Measurements from ENCODE around the gene CCDC146.

The CCDC146 gene

DNA sequence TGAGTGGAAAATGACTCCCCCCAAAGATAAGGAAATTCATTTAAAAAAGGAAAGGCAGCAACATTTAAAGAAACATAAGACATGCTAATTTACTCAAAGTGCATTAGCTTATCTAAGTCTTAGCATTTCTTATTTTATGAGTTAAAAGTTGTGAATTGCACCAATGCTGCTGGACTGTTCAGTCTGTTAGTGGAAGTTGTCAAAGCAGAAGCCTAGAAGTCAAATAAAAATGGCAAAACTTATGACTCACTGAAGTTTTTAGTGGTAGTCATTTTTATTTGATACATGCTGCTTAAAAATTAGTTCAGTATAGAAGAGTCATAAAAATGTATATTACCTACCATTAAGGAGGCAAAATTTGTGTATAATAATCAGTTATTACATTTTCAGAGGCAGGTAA lies 168.0 kb downstream of the CCDC146 start:
- DNase-seq = no peak

DNA sequence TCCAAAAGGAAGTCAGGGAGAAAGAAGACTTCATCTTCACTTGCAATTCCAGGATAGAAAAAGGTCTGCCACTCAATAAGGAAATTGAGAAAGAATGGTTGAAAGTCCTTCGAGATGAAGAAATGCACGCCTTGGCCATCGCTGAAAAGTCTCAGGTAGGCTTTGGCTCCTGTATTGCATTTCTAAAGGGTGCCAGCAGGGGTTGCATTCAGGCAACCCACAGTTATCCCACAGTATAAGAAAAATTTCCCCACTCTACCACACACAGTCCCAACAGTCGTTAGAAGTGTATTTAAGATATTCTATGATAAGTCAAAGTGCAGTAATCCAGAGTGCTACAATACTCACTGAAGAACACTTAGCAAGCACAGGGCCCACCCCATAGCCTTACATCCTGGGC lies 170.6 kb downstream of the CCDC146 start:
- DNase-seq = no peak

DNA sequence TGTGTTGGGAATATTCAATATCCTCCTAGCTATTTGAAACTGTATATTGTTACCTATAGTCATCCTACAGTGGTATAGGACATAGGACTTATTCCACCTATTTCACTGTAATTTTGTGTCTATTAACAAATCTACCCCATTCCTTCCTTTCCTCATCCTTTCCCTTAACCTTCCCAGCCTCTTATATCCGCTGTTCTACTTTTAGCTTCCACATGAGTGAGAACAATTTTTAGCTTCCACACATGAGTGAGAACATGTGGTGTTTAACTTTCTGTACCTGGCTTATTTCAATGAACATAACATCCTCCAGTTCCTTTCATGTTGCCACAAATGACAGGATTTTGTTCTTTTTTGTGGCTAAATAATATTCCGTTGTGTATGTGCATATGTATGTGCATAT lies 173.1 kb downstream of the CCDC146 start:
- DNase-seq = no peak

DNA sequence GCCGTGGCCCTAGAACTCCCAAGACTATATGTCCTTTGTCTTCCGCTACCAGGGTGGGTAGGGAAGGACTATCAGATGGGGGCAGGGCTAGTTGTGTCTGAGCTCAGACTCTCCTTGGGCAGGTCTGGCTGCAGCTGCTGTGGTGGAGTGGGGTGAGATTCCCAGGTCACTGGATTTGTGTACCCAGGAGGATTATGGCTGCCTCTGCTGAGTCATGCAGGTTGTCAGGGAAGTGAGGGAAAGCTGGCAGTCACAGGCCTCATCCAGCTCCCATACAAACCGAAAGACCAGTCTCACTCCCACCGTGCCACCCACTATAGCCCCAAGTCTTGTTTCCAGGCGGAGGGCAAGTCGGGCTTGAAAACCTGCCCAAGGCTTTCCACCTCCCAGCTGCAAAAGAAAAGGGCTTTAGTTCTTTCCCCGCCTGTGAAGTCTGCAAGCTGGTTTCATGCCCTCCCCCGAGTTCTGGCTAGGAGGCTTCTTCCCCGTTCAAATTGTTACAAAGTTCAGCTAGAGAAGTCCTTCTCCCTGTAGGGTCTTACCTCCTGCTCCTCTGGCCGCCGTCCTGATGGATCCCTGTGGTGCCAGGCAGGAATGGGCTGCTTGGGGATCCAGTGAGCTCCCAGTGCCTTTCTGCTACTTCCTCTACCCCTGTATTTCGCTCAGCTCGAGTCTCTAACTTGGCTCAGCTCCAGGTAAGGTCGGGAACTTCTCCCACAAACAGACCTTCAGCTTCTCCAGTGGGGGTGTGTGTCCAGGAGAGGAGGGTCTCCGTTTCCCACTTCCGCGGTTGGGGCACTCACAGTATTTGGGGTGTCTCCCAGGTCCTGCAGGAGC lies 184.0 kb downstream of the CCDC146 start:
- DNase-seq = no peak

DNA sequence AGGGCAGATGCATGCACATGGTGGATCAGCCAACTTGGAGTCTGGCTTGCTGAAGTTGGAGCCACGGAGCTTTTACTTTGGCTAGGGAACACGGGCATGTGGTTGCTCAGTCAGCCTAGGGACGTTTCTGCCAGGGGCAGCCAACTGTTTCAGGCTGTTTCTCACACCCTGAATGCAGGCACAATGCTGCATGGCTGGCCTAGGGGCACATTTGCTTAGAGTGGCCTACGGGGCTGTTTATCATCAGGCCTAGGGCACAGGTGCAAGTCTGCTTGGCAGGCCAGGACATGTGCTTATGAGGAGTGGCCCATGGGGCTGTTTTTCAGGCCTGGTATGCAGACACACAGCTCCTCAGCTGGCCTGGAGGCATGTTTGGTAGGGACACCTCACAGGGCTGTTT lies 186.4 kb downstream of the CCDC146 start:
- no peak for DNase-seq

DNA sequence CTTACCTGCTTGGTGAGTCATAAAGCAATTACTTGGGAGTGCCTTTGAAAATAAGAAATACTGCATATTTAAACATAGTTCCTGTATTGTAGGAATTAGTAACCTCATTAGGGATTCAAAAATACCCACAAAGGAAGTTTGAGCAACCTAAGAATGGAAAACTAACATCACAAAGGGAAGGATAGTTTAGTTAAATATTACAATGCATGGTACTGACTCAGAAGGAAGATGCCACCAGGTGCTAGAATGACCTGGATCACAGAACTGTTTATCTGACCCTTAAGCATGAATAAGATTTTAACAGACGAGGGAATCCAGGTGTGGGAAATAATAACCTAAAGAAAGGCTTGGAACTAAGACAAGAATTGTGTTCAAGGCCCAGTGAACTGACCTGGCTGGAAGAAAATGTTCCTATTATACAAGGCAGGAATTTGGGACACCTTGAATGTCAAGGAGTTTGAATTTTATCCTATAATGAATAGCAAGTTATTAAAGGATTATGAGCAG lies 187.4 kb downstream of the CCDC146 start:
- DNase-seq = no peak

DNA sequence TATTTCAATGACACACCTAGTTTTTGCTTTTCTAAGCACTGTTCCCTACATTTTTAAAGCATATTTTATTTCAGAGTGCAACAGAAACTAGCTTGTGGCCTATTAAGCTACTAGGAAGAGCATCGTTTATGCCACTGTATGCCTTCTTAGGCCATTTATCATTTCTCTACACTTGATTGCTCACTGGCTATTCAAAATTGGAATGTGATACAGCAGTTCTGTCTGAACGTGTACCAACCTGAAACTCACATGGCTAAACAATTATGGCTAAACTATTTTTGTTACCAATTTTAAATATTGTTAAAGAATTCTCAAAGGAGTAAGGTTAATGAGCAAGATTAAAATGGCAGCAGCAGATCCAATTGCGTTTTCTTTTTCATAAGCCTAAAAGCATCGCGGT lies 188.6 kb downstream of the CCDC146 start:
- DNase-seq = no peak

DNA sequence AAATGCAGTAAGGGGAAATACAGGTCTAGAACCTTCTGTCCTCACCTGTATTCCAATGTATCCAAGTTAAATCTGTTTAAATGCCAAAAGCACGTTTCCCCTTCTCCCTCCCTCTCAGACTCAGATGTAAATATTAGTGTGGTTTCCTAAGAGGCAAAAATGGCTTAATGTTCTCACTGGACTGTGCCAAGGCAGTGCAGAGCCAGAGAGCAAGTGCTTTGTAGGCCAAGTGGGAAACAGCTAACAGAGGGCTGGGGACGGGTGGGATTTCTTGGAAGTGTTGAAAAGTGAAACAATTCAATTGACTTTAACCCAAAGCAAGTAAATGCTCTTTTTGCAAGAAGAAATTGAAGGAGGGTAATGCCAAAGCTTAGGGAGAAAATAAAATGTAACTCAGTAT lies 190.7 kb downstream of the CCDC146 start:
- DNase-seq = no peak

DNA sequence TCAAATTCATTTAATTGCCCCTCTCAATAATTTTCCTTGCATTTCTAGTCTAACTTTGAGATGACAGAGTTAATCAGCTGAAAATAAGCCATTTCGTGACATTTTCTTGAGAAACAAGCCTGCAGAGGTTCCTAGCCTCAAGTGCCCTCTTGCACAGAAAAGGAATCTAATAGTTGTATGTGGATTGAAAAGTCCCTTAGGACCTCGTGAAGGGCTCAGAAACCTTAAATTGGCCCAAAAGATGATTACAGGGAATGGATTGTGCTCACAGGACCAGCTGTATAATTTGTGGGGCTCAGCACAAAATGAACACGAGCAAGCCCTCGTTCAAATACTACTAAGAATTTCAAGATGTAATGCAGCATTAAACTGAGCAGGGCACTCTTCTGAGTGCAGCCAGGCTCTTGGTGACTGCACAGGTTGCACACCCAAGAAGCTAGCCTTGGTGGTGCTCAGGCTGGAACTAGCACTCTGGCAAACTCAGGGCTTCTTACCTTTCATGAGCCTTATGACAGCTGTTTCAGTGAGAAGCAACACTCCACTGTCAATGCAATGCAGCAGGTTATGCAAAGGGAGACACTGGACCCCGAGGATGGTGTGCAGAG lies 191.6 kb downstream of the CCDC146 start:
- no peak for DNase-seq

DNA sequence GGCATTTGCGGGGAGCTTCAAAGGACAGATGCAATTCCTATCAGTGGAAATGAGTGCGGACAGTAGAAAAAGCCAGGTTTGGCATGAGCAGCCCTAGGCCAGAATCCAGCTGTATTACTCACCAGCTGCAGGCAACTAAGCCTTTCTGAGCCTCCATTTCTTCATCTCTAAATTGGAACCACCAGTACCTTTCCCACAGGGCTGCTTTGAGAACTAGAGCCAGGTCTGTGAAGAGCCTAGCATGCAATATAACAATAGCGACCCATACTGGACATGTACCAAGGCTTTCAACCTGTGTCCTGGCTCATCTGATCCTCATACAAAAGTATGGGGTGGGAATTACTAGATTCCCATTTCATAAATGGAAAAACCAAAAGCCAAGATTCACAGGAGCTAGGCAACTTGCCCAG lies 192.8 kb downstream of the CCDC146 start:
- DNase-seq = no peak

DNA sequence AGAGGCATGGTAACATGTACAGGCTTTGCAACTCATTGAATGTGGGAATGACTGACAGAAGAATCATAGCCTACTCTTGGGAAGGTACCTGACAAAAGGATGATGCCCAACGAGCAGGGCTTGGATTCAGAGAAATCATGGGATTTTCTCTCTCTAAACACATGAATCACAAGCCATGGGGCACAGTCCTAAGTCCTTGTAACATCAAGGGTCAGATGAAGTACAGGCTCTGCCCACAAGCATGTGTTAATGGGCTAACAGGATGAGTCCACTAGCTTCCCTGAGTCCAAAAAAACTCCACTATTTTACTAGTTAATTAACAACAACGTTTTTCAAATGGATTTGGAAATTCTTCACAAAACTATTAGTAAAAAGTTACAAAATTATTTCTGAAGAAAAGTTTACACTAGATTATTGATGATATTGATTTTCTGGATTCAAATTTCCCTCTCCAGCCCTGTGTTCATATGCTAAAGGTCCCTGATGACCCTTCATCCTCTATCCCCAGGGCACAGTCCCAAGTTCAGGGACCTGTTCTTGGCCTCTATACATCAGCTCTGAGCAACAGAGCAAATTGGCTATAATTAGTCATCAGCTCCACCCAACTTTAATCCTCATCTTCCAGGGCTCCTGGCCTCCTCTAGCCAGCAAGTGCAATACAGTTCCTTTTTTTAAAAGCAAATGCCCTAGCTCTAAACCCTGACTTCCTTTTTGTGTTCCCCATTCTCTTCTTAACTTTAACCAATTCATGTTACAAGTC lies 194.0 kb downstream of the CCDC146 start:
- DNase-seq = no peak

DNA sequence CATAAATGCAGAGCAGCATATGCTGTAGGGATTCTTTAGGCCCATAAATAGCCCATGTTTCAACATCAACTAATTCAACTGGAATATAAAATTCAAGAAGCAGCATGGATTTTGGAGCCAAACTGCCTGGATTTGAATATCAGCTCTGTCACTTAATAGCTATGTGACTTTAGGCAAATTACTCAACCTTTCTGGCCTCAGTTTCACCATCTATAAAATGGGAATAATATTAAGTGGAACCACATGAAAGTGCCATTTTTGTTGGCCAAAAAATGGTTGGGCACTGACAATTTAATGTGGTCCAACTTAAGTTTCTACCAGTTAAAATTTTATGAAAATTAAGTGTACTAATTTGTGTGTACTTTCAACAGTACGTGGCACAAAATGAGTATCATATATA lies 195.6 kb downstream of the CCDC146 start:
- no peak for DNase-seq

DNA sequence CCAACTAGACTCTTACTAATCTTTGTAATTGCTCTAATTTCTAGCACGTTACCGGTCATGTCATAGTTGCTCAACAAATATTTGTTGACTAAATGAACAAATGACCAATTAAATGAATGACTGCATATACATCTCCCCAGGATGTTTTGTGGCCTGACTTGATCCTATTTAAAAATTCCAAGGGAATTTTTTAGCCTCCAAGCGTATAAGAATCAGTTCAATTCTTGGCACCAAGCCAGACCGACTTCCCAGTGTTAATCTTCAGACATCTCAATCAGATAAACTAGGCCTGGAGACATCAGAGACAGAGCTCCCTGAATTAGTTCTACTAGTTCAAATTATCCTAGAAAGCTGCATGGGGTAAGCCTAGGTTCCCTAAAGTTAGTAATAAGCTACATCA lies 197.7 kb downstream of the CCDC146 start:
- no peak for DNase-seq

DNA sequence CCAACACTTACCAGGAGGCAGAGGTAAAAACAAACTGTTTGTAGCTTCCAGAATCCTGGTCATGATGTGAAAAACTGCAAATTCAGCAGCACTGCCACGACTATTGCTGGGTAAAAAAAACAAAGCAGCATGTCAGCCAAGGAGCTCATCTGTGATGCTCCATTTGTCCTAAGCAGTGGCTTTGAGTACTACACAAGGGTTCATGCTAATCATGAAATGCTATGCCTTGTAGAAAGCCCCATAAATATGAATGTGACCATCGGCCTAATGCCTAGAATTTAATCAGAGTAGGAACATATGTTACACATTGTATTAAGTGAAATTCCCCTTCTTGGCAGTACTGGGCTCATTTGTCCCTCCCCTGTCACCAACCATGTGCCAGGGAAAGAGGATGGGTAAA lies 198.3 kb downstream of the CCDC146 start:
- no peak for DNase-seq

DNA sequence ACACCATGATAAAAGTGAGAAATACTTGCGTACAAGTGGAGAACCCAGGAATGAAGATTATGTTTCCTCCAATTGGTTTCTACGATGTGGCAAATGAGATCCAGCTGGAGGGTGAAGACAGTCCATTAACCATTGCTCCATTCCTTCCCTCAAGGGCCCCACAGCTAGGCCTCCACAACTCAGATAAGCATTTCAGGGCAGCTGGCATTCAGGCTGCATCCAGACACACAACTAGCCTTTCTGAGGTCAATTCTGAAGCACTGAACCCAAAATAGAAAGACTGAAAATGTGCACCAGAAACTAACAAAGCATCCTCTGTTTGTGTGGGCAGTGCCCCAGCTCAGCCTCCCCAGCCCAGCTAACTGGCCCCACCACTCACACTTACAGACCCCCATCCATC lies 198.9 kb downstream of the CCDC146 start:
- DNase-seq = no peak

DNA sequence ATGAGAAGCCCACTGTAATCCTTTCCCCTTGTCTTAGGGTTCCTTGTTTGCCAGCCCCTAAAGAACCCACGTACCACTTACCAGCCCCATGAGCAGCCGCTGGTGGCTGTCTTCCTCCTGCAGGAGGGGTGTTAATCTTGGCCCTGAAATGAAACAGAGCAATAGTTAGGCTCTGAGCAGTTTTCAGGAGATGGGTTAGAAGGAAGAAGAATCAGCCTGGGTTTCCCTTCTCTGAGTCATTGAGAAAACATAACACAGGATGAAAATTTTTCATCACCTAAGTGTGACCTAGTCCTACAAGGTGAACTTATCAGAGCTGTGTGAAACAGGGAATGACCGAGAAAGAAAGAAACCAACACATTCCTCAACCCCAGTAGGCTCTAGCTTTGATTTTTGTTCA lies 203.7 kb downstream of the CCDC146 start:
- DNase-seq = no peak

DNA sequence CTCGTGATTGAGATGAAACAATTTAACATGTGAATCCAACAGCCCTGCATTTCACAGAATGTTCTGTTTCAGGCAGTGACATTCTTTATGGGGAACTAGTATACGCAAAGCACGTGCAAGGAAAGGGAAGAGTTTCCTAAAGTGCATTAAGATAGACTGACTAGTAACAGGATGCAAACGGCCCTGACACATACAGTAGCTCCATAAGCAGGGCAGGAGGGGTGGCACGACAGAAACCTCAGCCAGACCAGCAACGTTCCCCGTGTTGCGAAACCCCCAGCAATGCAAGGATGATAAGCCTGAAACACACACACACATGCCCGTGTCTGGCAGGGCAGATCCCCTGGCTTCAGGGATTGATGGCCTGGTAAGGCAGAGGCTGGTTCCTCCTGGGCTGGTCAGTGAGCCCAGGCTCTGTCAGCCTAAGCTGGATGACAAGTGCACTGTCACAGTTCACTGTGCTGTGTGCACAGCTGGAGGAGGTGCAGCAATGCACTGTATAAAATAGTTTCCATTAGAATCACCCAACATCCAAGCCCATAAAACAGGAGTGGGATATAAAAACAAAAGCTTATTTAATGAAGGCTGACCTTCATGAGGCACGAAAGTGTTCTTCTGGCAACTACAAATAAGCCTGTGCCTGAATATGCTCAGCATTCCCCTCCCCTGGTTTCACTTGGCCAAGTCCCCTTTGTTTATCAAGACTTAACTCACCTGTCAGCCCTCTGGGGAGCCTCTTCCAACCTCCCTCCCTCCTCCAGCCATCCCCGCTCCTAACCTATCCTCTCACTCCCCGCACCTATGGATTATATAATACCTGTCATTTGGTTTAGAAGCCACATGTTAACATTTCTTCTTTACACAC lies 204.9 kb downstream of the CCDC146 start:
- DNase-seq = peak; percentile 18

DNA sequence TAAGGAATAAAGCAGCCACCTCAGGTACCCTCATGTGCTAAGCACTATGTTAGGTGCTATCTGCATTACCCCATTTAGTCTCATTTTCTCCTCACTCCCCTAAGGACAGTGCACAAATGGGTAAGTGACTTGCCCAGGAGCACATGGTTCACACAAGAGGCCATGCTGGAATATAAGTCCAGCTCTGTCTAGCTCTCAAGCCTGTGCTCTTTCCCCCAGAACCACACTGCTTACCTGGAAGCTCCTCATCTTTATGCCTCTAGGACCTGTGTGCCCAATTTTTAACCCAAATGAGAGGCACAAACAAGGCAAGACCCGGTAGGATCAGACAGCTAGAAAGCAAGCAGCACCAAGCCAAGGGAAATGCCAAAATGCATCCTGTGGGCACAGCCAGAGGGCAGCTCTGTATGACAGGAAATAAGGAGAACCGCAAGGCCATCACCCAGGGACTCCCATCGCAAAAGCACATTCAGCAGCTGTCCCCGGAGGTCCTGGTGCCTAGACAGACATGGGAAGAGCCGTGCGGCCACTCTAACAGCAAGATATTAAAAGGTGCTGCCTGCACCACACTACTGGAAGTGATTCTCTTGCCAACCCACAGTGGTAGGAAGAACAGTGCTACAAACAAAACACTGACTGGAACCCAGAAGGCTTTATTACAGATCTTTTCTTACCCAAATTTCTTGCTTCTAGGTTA lies 205.7 kb downstream of the CCDC146 start:
- no peak for DNase-seq

DNA sequence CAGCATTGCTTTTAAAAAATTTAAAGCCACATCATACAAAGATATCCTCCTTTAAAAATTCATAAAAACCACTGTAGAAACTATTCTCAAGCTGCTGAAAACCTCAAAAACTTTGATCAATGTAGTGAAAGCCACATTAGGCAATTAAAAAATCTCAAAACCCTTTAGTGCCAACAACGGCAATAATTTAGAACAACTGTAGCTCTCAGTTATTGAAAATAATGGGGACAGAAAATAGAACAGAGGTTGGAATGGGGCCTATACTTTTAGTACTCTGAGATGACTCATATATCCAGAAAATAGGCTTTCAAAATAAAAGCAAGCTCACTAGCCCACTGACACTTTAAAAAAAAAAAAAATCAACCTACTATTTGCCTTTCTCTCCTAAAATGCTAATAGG lies 206.3 kb downstream of the CCDC146 start:
- no peak for DNase-seq

DNA sequence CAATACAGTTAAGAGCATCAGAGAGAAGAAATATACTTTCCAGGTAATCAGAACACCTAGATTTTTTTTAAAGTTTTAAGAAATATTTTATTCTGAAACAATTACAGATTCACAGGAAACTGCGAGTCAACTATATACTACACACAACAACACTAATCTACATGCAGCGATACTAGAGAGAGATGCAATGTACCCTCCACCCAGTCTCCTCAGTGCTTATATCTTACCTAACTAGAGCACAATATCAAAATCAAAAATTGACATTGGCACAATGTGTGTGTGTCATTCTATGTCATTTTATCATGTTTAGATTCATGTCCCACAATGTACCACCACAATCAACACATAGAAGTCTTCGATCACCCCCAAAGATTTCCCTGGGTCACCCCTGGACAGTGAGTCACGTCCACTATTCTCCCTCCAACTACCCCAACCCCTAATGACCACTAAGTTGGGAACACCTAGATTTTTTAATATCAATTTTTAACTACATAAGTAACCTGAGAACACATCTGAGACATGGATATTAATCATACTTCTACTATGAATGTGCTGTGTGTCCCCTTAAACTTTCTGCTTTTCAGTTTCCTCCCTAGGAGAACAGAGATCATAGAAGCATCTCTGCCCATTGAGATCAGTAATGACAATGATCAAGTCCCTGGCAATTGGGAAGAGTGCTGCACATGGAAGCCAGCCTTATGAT lies 207.2 kb downstream of the CCDC146 start:
- no peak for DNase-seq
